GM10266 (cell line): ENCODE results near the gene ZSCAN30.

Experiments
- DNase-seq: peaks from one replicate; pipeline ENCODE4 v3.0.0; 2012; ENCODE audit errors: extremely low spot score
- TF ChIP-seq, protein P1 (sequence below): IDR thresholded peaks from 2 replicates; pipeline ENCODE4 v1.5.1; 2012; ENCODE audit warnings: mild to moderate bottlenecking, low read depth; ENCODE audit not compliant: control insufficient read depth, insufficient read depth; ENCODE audit errors: missing control alignments

The ZSCAN30 gene

DNA sequence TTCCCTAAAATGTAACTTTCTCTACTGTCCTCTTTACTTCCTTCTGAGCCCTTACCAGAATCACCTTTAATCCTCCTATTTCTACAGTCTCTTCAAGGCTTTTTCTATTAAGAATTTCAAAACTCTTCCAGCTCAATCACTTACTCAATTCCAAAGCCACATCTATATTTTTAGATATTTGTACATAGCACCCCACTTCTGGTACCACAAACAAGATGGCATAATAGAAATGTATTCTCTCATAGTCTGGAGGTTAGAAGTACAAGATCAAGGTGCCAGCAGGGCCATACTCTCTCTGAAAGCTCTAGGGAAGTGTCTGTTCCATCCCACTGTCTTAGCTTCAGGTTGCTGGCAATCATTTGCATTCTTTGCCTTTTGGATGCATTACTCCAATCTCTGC lies 11.1 kb downstream of the ZSCAN30 start:
- DNase-seq, result no peak

DNA sequence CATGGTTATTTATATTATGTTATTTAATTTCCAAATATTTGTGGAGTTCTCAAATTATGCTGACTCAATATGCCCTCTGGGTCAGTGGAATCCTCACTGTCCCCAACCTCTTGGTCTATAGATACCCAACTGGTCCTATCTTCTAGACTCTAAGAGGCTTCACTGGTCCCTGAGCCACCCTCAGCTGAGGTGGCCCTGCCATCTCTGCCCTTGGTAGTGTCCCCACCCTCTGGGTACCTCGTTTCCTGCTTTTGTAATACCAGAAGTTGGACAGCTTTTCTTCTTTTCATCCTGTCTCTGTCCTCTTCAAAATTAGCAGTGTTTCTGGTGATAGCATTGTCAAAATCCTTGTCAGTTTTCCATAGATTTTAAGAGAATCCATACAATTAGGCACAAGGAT lies 11.9 kb downstream of the ZSCAN30 start:
- no peak for DNase-seq
- TF ChIP-seq, protein P1, sequence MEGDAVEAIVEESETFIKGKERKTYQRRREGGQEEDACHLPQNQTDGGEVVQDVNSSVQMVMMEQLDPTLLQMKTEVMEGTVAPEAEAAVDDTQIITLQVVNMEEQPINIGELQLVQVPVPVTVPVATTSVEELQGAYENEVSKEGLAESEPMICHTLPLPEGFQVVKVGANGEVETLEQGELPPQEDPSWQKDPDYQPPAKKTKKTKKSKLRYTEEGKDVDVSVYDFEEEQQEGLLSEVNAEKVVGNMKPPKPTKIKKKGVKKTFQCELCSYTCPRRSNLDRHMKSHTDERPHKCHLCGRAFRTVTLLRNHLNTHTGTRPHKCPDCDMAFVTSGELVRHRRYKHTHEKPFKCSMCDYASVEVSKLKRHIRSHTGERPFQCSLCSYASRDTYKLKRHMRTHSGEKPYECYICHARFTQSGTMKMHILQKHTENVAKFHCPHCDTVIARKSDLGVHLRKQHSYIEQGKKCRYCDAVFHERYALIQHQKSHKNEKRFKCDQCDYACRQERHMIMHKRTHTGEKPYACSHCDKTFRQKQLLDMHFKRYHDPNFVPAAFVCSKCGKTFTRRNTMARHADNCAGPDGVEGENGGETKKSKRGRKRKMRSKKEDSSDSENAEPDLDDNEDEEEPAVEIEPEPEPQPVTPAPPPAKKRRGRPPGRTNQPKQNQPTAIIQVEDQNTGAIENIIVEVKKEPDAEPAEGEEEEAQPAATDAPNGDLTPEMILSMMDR, result no peak

More for the DNA sequence above, 11.1 kb downstream of the ZSCAN30 start:
- TF ChIP-seq, protein P1, result no peak

DNA sequence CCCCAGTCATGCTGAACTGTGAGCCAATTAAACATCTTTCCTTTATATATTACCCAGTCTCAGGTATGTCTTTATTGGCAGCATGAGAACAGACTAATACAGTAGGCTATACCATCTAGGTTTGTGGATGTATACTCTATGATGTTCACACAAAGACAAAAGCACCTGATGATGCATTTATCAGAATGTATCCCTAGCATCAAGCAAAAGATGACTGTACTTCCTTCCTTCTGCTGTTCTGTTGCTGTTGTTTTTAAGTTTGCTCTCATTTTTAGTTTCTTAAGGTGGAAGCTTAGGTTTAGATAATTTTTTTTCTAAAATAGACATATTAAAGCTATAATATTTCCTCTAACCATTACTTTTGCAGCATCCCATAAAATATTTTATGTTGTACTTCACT lies 12.4 kb downstream of the ZSCAN30 start:
- DNase-seq, result no peak

DNA sequence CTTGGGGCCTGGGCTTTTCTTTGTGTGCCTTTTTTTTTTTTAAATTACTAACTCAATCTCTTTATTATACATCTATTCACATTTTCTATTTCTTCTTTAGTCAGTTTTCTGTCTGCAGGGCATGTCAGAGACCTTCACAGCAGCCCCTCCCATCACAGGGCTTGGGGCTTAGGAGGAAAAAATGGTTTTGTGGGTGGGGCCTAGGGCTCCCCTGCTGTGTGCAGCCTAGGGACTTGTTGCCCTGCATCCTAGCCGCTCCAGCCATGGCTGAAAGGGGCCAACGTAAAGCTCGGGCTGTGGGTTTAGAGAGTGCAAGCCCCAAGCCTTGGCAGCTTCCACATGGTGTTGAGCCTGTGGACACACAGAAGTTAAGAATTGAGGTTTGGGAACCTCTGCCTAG lies 13.8 kb downstream of the ZSCAN30 start:
- DNase-seq, result no peak
- TF ChIP-seq, protein P1, result no peak

More for the DNA sequence above, 12.4 kb downstream of the ZSCAN30 start:
- TF ChIP-seq, protein P1, result no peak

DNA sequence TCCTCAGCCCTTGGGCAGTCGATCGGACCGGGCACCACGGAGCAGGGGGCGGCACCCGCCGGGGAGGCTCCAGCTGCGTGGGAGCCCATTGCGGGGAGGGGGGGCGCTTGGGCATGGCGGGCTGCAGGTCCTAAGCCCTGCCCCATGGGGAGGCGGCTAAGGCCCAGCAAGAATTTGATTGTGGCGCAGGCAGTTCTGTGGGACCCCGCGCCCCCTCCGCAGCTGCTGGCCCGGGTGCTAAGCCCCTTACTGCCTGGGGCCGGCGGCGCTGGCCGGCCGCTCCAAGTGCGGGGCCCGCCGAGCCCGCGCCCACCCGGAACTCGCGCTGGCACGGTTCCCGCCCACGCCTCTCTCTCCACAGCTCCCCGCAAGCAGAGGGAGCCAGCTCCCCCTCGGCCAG lies 18.4 kb downstream of the ZSCAN30 start:
- no peak for DNase-seq
- TF ChIP-seq, protein P1, result no peak

DNA sequence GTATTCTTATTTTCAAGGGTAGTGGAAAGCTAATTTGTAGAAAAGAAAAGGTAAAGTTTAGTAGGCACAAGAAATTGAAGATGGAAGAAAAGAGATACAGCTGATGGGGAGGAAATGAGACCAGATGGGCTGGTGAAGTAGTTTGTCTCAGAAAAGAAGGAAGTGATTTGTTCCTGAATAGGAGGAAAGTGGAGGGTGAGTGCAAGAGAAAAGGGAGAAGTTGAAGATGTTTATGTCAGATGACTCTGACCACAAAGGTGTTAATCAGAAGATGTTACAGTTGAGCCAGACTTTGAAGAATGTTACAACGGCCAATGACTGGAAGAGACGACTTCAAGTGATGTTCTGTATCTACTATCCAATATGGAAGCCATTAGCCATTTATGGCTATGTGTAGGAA lies 21.2 kb downstream of the ZSCAN30 start:
- TF ChIP-seq, protein P1, result no peak
- DNase-seq, result no peak

DNA sequence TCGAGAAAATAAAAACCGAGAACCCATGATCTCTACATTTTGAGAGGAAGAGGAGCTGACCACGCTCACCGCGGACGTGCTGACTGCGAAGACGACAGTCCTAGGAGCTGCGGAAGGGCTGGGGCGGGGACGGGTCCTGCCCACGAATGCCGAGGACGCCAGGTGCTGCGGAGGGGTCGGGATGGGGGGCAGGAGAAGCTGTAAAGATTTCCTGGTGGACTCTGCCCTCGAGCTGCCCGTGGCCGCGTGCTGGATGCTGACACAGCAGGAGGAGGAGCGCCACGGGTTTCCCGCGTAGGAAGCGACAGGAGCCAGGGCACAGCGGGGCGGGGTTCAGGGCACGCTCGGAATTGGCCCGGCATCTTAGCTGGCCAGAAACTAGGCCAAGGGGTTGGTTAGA lies 22.2 kb downstream of the ZSCAN30 start:
- TF ChIP-seq, protein P1, result no peak

More for the DNA sequence above, 22.2 kb downstream of the ZSCAN30 start:
- DNase-seq, result no peak
